HFFc6 (cell line): ENCODE measurements around the gene CCDC182. TPM values are rescaled to one million over a fixed set of nuclear protein-coding genes. Genes with fewer than 3 reads are reported as not detected.

ENCODE experiments used
- DNase-seq: peaks from one replicate; pipeline ENCODE4 v3.0.0-alpha.2; 2018
- H3K27ac Mint-ChIP-seq: 2 replicates; pipeline ENCODE4 v1.8.0; 2020; ENCODE audit warnings: mild to moderate bottlenecking, mixed read lengths
- H3K27me3 Mint-ChIP-seq: 2 replicates; pipeline ENCODE4 v1.8.0; 2021; ENCODE audit warnings: mild to moderate bottlenecking, moderate library complexity, mixed read lengths; ENCODE audit not compliant: insufficient read depth
- H3K36me3 Mint-ChIP-seq: 2 replicates; pipeline ENCODE4 v1.8.0; 2021; ENCODE audit warnings: low read depth, mixed read lengths
- H3K4me1 Mint-ChIP-seq: 2 replicates; pipeline ENCODE4 v1.8.0; 2020; ENCODE audit warnings: low read depth, mixed read lengths
- H3K4me3 Mint-ChIP-seq: 2 replicates; pipeline ENCODE4 v1.8.0; 2020; ENCODE audit warnings: mild to moderate bottlenecking, moderate library complexity, mixed read lengths
- H3K9me3 Mint-ChIP-seq: 2 replicates; pipeline ENCODE4 v1.8.0; 2020; ENCODE audit warnings: mild to moderate bottlenecking, mixed read lengths
- total RNA-seq, 6 experiments: library from RNA; stranded (reverse); fragmentation: NEBNext Ultra II Directional; extraction: Animal tissue kit (Norgen Biotek cat#: 25700); gene quantifications; 2 replicates in 1 of 6; 3 replicates in 5 of 6; pipeline ENCODE4 v1.2.3, GENCODE V29; 2021
- TF ChIP-seq, protein P1 (sequence below): fragments of 200-600 bp; sonication (generic); IDR thresholded peaks from 2 replicates; pipeline ENCODE4 v1.5.0; 2021; ENCODE audit warnings: antibody characterized with exemption, mild to moderate bottlenecking

CCDC182 gene
- total RNA-seq, 6 experiments from 2014 or later: not detected

DNA sequence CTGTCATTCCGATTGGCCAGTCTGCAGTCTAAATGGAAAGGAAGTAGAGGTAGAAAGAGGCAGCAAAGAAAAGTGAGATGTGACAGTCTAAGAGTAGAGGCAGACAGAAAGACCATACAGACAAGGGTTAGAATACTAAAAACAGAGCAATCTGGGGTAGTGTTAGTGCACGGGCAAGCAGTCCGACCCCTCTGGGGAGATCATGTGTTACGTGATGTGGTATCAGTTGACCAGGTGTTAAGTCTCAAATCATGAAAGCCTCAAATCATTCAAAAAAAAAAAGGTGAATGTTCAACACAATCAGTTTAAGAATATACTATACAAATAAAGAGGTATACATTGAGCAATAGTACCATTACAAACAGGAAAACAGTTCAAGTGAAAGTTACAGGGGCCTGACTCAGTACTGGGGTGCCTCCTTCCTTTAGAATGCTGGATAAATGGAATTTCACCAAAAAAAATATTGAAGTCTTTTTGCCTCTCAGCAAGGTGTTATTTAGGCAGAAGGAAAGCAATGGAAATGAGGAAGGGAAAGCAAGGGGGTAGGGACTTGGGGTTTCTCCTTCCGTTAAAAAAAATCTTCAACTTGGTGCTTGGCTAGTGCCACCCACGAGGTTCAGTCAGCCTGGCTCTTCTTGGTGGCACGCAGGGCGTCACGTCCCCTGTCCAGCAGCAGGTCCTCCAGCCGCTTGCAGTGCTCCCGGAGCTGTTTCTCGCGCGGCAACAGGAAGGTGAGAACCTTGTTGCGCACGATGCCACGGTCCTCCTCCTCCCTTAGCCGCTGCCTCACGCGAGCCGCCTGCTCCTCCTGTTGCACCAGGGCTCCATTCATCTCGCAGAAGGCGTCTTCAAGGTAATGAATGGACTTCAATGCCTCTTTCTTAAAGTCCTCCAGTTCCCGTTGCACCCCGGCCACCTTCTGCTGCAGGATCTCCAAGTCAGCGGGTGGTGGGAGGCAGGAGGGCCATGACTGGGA is 616 bp downstream of the CCDC182 start:
- no peaks in the 10 kb centered on the region for H3K4me1 Mint-ChIP-seq
- H3K27me3 Mint-ChIP-seq: peaks cover 54% of the 10 kb centered on the region
- TF ChIP-seq, protein P1, sequence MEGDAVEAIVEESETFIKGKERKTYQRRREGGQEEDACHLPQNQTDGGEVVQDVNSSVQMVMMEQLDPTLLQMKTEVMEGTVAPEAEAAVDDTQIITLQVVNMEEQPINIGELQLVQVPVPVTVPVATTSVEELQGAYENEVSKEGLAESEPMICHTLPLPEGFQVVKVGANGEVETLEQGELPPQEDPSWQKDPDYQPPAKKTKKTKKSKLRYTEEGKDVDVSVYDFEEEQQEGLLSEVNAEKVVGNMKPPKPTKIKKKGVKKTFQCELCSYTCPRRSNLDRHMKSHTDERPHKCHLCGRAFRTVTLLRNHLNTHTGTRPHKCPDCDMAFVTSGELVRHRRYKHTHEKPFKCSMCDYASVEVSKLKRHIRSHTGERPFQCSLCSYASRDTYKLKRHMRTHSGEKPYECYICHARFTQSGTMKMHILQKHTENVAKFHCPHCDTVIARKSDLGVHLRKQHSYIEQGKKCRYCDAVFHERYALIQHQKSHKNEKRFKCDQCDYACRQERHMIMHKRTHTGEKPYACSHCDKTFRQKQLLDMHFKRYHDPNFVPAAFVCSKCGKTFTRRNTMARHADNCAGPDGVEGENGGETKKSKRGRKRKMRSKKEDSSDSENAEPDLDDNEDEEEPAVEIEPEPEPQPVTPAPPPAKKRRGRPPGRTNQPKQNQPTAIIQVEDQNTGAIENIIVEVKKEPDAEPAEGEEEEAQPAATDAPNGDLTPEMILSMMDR: no peak
- H3K36me3 Mint-ChIP-seq: no peaks in the 10 kb centered on the region
- no peak overlapping the region for H3K4me3 Mint-ChIP-seq
- H3K27ac Mint-ChIP-seq: no peak overlapping the region
- no peaks in the 10 kb centered on the region for H3K9me3 Mint-ChIP-seq
- no peak for DNase-seq

DNA sequence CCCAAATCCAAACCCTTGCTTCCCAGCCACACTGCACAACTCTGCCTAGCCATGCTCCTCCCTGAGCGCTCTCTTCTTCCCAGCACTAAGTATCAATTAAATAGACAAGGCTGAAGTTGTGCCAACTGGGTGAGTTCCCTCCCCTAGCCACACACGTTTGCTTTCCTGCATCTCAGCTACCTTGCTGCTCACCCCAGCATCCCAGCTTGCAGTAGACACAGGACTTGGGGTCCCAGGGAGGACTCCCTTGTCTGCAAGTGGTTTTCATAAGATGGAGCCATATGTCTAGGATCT is 4.9 kb downstream of the CCDC182 start:
- Mint-ChIP-seq H3K27me3 (peaks cover 55% of the 10 kb centered on the region), H3K9me3 (no peaks in the 10 kb centered on the region), H3K27ac (no peak overlapping the region), H3K4me3 (no peak overlapping the region), H3K4me1 (no peaks in the 10 kb centered on the region), H3K36me3 (no peaks in the 10 kb centered on the region)
- no peak for DNase-seq
- TF ChIP-seq, protein P1: no peak; the same call in 1 of the 2 replicates

DNA sequence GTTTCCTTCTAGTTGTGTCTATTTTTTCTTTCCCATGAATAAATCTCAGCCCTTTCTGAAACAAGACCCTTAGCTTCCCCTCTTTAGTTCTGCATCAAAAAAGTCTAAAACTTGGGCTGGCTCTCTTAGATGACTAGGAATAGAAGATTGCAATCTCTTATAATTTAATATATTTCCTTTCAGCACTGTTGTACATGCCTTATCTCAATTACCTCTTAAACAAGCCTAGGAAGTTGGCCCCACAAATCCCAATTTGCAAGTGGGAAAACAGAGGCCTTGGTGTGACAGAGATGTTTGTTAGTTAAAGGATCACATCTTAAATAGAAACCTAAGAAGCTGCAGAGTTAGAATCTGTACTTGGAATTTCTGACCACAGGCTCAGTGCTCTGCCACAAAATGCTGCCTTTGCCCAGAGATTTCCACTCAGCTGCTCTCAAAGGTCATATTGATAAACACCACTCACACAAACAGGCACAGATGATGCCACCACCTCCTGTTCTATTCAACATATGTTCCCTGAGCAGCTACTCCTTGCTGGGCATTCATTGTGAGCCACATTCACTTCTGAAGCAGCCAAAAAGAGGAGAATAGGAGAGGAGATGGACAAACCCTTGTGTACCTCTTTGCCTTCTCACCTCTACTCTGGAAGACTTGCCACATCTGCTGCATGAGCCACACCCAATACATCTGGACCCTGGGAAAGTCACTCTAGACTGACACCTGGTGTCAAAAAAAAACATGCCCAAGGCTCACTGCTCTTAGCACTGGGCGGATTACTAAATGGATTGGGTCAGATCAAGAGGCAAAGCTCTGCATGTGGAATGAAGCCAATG is 5.5 kb downstream of the CCDC182 start:
- DNase-seq: no peak
- no peak overlapping the region for H3K4me3 Mint-ChIP-seq
- H3K36me3 Mint-ChIP-seq: no peaks in the 10 kb centered on the region
- TF ChIP-seq, protein P1: peak; percentile 68
- H3K9me3 Mint-ChIP-seq: no peaks in the 10 kb centered on the region
- no peak overlapping the region for H3K27ac Mint-ChIP-seq
- no peaks in the 10 kb centered on the region for H3K4me1 Mint-ChIP-seq
- peaks cover 59% of the 10 kb centered on the region for H3K27me3 Mint-ChIP-seq

DNA sequence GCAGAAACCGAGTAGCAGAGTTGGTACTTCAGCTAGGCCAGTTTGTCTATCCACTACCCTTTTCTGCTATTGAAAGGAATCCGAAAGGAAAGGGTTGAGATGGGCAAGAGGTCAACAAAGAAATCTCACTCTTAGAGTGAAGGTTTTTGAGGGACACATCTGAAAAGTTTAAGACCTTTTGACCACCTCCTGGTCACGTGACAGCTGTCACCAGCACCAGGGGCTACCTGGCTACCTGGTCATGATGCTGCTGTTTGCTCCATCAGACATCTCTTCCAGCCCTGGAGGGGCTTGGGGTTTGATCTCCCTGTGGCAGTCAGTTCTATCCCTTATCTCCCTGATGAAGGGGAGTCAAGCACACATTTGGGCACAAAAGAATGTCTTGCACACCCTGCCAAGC is 7.6 kb downstream of the CCDC182 start:
- Mint-ChIP-seq H3K27me3 (peaks cover 62% of the 10 kb centered on the region), H3K9me3 (no peaks in the 10 kb centered on the region), H3K4me1 (no peaks in the 10 kb centered on the region), H3K27ac (no peak overlapping the region), H3K4me3 (no peak overlapping the region), H3K36me3 (no peaks in the 10 kb centered on the region)
- TF ChIP-seq, protein P1: no peak
- no peak for DNase-seq

DNA sequence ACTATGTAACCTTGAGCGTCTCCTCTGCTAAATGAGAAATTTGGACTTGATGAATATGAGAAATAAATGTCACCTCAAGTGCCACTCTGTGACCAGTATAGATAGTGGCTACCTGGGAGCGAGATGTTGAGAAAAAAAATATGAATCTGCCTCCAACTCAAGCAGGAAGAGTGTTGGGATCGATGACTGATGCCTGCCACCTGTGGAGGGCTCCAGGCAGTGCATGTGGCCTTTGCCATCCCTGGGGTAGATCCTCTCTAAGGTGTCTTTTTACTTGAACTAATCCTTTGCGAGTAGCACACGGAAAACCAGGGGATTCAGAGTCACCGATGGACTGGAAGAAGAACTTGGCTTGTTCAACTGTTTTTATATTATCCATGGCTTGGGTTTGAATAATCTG is 9.4 kb downstream of the CCDC182 start:
- TF ChIP-seq, protein P1: peak; percentile 36; the same call in 1 of the 2 replicates
- Mint-ChIP-seq H3K4me1 (no peaks in the 10 kb centered on the region), H3K36me3 (no peaks in the 10 kb centered on the region), H3K27ac (no peak overlapping the region), H3K4me3 (no peak overlapping the region), H3K9me3 (no peaks in the 10 kb centered on the region), H3K27me3 (peaks cover 59% of the 10 kb centered on the region)
- no peak for DNase-seq
